Activated CD4-positive, alpha-beta memory T cell treated with anti-CD3 and anti-CD28 coated beads for 36 hours (primary cell): Measurements from ENCODE around the gene MEGF11. TPM values are rescaled to one million over a fixed set of nuclear protein-coding genes. Genes with fewer than 3 reads are reported as not detected.

Source experiments
- CTCF ChIA-PET: fragments of 350-600 bp; sonication (Branson Sonifier 250); formaldehyde crosslinking; loops from one replicate; lab custom pipeline; 2021; ENCODE audit warnings: antibody characterized with exemption, inconsistent platforms; lab: Charles Lee
- POLR2A ChIA-PET: fragments of 350-600 bp; sonication (Branson Sonifier 250); formaldehyde crosslinking; loops from one replicate; lab custom pipeline; 2021; ENCODE audit warnings: antibody characterized with exemption; lab: Charles Lee
- DNase-seq: peaks from one replicate; pipeline ENCODE4 v3.0.0-alpha.2; 2020
- H3K27ac Mint-ChIP-seq: one replicate; pipeline ENCODE4 v1.8.0; 2021; ENCODE audit warnings: mixed read lengths
- H3K27me3 Mint-ChIP-seq: one replicate; pipeline ENCODE4 v1.8.0; 2021; ENCODE audit warnings: mixed read lengths
- H3K36me3 Mint-ChIP-seq: one replicate; pipeline ENCODE4 v1.8.0; 2021; ENCODE audit warnings: mixed read lengths
- H3K4me1 Mint-ChIP-seq: one replicate; pipeline ENCODE4 v1.8.0; 2021; ENCODE audit warnings: low read depth, mixed read lengths
- H3K4me3 Mint-ChIP-seq: one replicate; pipeline ENCODE4 v1.8.0; 2021; ENCODE audit warnings: mild to moderate bottlenecking, mixed read lengths
- H3K9me3 Mint-ChIP-seq: one replicate; pipeline ENCODE4 v1.8.0; 2021; ENCODE audit warnings: mixed read lengths
- intact Hi-C: fragments of 100-400 bp; cut with micrococcal nuclease; formaldehyde crosslinking; loops from one replicate; pipeline ENCODE4 v1.15.1; 2023
- total RNA-seq, 2 experiments: library from RNA; stranded (reverse); gene quantifications; one replicate each; pipeline ENCODE4 v1.2.3, GENCODE V29; 2021

MEGF11 gene
- total RNA-seq, 2 experiments from 2014 or later, result not detected

DNA sequence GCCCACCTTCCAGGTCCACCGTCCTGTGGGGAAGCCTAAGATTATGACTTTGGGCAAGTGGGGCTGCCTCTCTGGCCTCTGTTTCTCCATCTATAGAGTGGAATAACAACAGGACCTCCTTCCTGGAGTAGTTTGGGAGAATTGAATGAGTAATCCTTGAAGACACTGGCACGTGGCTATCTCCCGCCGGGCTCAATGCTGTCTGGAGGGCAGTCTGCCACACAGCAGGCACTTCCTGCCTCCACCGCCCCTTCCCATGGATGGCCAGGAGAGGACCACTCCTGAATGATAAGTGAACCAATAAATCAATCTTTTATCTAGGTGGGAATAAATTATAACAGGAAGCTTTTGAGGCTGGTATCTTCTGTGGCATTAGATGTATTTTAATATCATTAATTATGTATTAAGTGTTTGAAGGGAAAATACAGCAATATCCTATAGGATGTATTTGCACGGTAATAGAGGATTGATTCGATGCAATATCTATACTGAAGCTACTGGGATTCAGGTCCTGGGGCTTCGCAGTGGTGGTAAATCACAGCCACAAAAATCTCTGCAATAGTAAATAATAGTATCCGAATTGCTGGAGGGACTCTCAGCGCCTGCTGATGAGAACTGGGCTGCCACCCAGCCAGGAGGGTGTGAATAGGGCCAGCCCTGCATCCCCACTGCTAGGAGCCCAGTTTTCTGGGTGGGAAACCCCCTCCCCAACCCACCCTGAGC lies 15.9 kb downstream of the MEGF11 start:
- no peak for DNase-seq
- no peaks in the 10 kb centered on the region for H3K9me3 Mint-ChIP-seq
- H3K4me3 Mint-ChIP-seq, result no peak overlapping the region
- H3K4me1 Mint-ChIP-seq, result no peaks in the 10 kb centered on the region
- no peak overlapping the region for H3K27ac Mint-ChIP-seq
- intact Hi-C loops, result no loop called here
- peaks cover 4% of the 10 kb centered on the region for H3K27me3 Mint-ChIP-seq
- ChIA-PET CTCF (no interaction called here), POLR2A (no interaction called here)
- no peaks in the 10 kb centered on the region for H3K36me3 Mint-ChIP-seq

DNA sequence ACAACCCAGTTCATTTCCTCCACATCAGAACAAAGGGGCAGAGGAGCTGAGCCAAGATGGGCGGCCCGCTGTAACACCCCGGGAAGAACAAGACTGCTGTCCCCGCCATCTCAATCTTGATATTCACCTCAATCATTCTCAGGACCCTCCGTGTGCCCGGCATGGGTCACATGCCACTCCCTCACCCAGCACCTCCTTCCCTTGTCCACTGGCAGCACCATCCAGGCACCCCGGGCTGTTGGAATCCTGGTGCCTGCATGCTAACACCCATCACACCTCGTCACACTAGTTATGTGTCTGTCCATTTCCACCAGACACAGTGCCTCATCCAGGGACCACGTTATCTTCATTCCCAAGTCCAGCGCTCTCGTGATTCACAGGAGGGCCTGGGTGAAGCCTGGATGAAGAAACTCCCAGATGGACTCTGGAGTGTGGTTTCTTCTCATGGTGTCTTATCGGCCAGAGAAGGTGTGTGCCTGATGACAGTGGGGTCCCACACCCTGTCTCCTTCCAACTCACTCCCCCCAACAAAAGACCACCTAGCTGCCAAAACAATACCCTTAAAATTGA lies 16.7 kb downstream of the MEGF11 start:
- no peaks in the 10 kb centered on the region for H3K4me1 Mint-ChIP-seq
- H3K27ac Mint-ChIP-seq, result no peak overlapping the region
- ChIA-PET POLR2A (no interaction called here), CTCF (no interaction called here)
- intact Hi-C loops, result no loop called here
- no peak for DNase-seq
- H3K4me3 Mint-ChIP-seq, result no peak overlapping the region
- H3K36me3 Mint-ChIP-seq, result no peaks in the 10 kb centered on the region
- H3K27me3 Mint-ChIP-seq, result peaks cover 4% of the 10 kb centered on the region
- H3K9me3 Mint-ChIP-seq, result no peaks in the 10 kb centered on the region

DNA sequence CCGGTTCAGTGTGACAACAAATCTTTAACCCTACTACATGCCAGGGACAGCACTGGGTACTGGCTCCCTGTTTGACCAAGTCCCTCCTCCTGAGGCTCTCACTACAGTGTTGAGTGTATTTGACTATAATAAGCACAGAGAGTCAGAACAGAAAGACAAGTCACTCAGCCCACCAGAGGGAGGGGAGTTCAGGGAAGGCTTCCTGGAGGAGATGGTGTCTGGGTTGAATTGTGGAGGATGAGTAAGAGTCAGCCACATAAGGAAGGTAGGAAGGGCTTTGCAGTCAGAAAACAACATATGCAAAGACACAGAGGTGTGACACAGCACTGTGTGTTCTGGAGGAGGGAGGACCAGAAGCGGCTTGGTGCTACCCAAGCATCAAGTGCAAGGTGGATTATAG lies 17.7 kb downstream of the MEGF11 start:
- CTCF ChIA-PET, result no interaction called here
- Mint-ChIP-seq H3K27me3 (no peaks in the 10 kb centered on the region), H3K9me3 (no peaks in the 10 kb centered on the region), H3K4me3 (no peak overlapping the region), H3K27ac (no peak overlapping the region), H3K36me3 (no peaks in the 10 kb centered on the region), H3K4me1 (no peaks in the 10 kb centered on the region)
- intact Hi-C loops, result no loop called here
- no peak for DNase-seq
- POLR2A ChIA-PET, result no interaction called here

DNA sequence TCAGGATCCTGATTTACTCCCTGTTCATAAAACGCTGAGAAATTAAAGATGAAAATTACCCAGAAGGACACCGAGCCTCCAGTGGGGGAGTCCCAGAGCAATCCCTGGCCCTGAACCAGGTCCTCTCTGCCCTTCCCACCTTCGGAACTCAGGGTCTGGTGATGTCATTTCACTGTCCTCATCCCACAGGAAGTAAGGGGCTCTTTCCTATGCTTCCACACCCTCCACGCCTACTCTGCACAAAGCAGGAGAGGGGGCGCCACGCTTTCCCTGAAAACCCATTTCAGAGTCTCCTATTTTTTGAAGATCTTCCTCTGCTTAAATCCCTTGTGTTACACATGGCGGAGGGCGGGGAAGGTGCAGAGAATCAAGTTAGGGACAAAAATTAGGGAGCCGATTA lies 18.8 kb downstream of the MEGF11 start:
- H3K4me1 Mint-ChIP-seq, result no peaks in the 10 kb centered on the region
- no peak for DNase-seq
- intact Hi-C loops, result no loop called here
- no peak overlapping the region for H3K4me3 Mint-ChIP-seq
- no peaks in the 10 kb centered on the region for H3K9me3 Mint-ChIP-seq
- POLR2A ChIA-PET, result no interaction called here
- no peaks in the 10 kb centered on the region for H3K27me3 Mint-ChIP-seq
- no peaks in the 10 kb centered on the region for H3K36me3 Mint-ChIP-seq
- CTCF ChIA-PET, result no interaction called here
- H3K27ac Mint-ChIP-seq, result no peak overlapping the region

DNA sequence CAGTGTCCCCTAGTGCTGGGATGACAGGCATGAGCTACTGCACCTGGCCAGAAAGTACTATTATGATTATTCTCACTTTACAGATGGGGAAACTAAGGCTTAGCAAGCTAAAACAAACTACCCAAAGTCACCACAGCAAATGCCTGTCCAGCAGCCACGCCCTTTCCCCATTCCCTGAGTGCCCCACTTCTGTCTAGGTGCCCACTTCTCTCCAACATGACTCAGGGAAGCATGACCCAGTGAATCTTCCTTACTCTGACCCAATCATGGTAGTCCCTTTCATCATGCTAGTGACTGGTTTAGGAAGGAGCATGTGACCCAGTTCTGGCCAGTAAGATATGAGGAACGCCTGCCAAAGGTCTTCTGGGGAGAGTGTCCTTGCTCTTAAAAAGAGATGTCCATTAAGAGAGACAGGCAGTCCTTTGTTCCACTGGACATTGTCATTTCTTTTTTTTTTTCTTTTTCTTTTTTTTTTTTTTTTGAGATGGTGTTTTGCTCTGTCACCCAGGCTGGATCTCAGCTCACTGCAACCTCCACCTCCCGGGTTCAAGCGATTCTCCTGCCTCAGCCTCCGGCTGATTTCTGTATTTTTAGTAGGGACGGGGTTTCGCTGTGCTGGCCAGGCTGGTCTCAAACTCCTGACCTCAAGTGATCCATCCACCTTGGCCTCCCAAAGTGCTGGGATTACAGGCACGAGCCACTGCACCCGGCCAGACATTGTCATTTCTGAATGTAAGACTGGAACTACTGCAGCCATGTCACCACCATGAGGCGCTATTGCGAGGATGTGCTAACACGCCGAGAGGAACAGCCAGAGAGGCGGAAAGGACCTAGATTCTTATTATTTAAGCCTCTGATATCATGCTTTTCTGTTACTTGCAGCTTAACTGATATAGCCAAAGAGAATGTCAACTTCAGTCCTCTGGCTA lies 19.8 kb downstream of the MEGF11 start:
- POLR2A ChIA-PET, result no interaction called here
- peak; percentile 27 for DNase-seq
- no peaks in the 10 kb centered on the region for H3K4me1 Mint-ChIP-seq
- no peak overlapping the region for H3K27ac Mint-ChIP-seq
- H3K4me3 Mint-ChIP-seq, result no peak overlapping the region
- H3K36me3 Mint-ChIP-seq, result no peaks in the 10 kb centered on the region
- CTCF ChIA-PET, result no interaction called here
- no peaks in the 10 kb centered on the region for H3K27me3 Mint-ChIP-seq
- intact Hi-C loops, result no loop called here
- no peaks in the 10 kb centered on the region for H3K9me3 Mint-ChIP-seq

DNA sequence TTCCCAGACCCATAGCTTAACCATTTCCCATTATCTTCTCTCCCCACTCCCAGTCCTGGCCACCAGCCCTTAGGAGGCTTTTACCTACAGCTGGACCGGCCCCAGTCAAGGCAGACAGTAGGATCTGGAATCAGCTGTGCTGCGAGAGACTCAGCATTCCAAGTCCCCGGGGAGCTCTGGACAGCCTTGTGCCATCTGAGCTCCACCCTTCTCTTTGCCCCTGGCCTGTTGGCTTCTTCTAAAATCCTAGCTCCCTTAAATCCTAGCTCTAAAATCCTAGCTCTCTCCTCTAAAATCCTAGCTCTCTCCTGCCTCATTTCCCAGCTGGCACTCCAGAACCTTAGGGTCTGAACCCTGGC lies 21.3 kb downstream of the MEGF11 start:
- Mint-ChIP-seq H3K27ac (no peak overlapping the region), H3K27me3 (no peaks in the 10 kb centered on the region), H3K4me3 (no peak overlapping the region), H3K36me3 (no peaks in the 10 kb centered on the region), H3K9me3 (no peaks in the 10 kb centered on the region), H3K4me1 (no peaks in the 10 kb centered on the region)
- ChIA-PET POLR2A (no interaction called here), CTCF (interaction anchor here (1.6 kb wide), 1 partner anchor 50 kb away, joined by 4 read pairs; no protein-coding TSS in a partner anchor)
- intact Hi-C loops, result no loop called here
- no peak for DNase-seq

DNA sequence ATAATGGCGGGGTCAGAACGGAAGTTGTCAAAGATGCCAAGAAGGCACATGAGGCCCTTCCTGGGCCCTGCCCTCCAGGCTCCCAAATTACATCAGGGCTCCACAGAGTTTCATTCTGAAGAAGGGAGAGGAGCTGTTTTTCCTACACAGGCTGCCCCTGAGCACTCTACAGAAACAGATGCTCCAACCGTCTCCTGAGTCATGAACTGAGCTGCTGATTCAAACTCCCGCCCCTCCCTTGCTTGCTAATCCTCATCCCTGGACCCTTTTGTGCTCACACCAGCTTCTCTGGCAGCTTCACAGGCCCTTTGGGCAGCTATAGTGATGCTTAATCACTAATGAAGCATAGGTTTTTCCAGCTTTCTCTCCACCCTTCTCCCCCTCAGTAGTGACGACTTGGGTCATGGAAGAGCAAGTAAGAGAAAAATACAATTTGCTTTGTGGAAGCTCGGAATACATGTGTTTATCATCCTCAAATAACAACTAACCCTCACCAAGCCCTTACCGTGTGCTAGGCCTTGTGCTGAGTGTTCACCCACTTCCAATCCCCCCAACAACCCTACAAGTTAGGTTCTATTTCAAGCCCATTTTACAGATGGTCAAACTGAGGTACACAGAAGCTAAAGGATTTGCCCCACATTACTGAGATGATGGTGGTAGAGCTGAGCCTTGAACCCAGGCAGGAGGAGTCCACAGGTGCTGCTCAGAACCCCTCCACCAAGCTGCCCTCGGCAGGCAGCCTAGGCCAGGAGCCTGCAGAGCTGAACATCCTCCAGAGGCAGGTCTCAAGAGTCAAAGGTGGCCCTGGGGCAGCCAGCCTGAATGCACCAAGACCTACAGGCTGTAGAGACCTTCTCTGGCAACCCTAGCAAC lies 21.9 kb downstream of the MEGF11 start:
- Mint-ChIP-seq H3K4me1 (no peaks in the 10 kb centered on the region), H3K4me3 (no peak overlapping the region), H3K27me3 (no peaks in the 10 kb centered on the region), H3K9me3 (no peaks in the 10 kb centered on the region), H3K36me3 (no peaks in the 10 kb centered on the region), H3K27ac (no peak overlapping the region)
- CTCF ChIA-PET, result interaction anchor here (1.6 kb wide), 1 partner anchor 51 kb away, joined by 4 read pairs; no protein-coding TSS in a partner anchor
- no peak for DNase-seq
- POLR2A ChIA-PET, result no interaction called here
- intact Hi-C loops, result no loop called here

DNA sequence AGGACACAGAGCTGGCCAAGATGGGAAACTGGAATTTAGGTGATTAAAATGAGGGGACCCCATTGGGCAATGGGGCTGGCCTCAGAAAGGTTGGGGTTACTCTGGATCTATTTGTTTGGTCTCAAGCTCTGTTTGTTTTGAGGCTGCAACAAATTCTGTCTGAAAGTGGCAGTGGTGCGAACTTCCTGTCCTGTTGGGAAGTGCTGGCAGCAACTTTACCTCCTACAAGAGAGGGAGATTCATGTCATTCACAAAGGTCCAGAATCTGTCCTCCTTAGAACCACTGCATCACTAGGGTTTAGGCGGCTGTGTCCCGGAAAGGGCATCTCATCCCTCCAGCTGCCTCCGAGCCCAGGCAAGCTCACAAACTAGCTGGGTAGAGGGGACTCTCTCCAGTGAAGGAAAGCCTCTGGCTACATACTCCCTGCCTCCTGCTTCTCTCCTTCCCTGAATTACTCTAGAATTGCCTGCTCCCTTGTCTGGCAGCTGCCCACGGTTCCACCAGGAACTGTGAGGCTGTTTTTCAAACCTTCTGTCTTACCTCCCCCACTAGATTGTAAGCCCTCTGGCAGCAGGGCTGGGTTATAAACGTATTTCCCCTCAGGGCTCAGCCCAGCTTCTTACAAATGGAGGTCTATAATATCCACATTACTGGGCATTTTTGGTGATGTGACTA lies 23.6 kb downstream of the MEGF11 start:
- intact Hi-C loops, result no loop called here
- POLR2A ChIA-PET, result no interaction called here
- H3K27me3 Mint-ChIP-seq, result no peaks in the 10 kb centered on the region
- H3K9me3 Mint-ChIP-seq, result no peaks in the 10 kb centered on the region
- no peak for DNase-seq
- CTCF ChIA-PET, result no interaction called here
- H3K27ac Mint-ChIP-seq, result no peak overlapping the region
- no peaks in the 10 kb centered on the region for H3K36me3 Mint-ChIP-seq
- no peak overlapping the region for H3K4me3 Mint-ChIP-seq
- H3K4me1 Mint-ChIP-seq, result no peaks in the 10 kb centered on the region

DNA sequence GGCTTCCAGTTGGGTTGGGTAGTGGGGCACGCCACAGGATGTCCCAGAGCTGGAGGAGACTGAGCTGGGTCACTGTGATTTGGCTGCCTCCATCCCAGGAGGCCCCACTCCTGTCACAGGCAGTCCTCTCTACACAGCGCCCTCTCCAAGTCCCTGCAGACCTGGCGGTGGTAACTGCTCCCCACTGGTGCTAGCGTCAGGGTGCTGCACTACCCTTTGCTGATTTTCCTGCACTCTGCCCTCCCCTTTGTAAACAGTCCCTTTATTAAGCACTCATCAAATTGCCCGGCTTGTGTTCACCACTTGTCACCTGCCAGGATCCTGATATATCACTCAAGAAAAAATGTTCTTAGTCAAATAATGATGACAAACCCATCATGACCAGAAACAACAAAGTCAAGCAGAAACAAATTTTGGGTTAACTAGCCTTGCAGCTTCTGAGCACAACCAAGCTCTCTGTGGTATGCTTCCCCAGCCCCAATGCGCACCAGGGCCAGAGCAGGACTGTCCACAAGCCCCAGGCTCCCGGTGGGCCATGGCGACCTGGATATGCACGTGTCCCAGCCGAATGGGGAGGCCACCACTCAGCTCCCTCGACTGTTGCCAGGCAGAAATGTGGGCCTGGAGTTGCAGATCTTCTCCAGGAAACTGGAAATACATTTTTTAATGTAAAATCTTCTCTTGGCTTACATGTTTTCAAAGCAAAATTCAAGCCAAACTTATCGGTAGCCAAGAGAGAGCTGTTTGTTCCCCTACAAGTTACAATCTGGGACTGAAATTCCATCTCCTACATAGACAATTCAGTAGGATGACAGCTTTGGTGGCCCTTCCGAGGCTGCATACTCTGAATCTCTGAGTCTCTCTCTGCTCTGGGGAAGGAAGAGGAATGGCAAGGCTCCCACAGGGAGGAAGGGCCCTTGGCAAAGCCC lies 24.5 kb downstream of the MEGF11 start:
- H3K27me3 Mint-ChIP-seq, result no peaks in the 10 kb centered on the region
- no peaks in the 10 kb centered on the region for H3K36me3 Mint-ChIP-seq
- CTCF ChIA-PET, result no interaction called here
- no peak overlapping the region for H3K4me3 Mint-ChIP-seq
- no peaks in the 10 kb centered on the region for H3K4me1 Mint-ChIP-seq
- H3K27ac Mint-ChIP-seq, result no peak overlapping the region
- no peak for DNase-seq
- no peaks in the 10 kb centered on the region for H3K9me3 Mint-ChIP-seq
- intact Hi-C loops, result no loop called here
- POLR2A ChIA-PET, result no interaction called here

DNA sequence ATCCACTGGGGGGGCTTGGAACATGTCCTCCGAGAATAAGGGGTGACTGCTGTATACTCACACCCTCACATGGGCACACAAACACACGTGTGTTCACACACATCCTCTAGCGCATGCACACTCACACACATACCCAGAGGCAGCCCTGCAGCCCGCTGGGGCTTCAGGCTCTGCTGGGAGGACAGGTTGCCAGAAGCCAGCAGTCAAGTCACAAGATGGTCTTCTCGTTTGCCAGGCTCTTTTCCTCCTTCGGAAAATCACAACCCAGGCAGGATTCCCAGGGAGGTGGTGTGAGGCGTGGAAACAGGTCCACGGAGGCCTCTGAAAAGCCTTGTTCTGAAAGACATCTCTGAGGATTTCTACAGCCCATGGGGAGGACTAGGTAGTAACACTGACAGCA lies 26.8 kb downstream of the MEGF11 start:
- H3K9me3 Mint-ChIP-seq, result no peaks in the 10 kb centered on the region
- ChIA-PET CTCF (no interaction called here), POLR2A (no interaction called here)
- H3K4me3 Mint-ChIP-seq, result no peak overlapping the region
- no peaks in the 10 kb centered on the region for H3K4me1 Mint-ChIP-seq
- no peaks in the 10 kb centered on the region for H3K27me3 Mint-ChIP-seq
- H3K36me3 Mint-ChIP-seq, result no peaks in the 10 kb centered on the region
- no peak for DNase-seq
- H3K27ac Mint-ChIP-seq, result no peak overlapping the region
- intact Hi-C loops, result no loop called here
